Stimulated activated CD4-positive, alpha-beta T cell treated with anti-CD3 and anti-CD28 coated beads, Interleukin-4, amount 100 ng/mL, for 1 hour (primary cell): Measurements from ENCODE around the gene SPPL3.
"Not testable (repeated sequence)": the region's sequence is repeated elsewhere in the genome, so short reads cannot be mapped to it uniquely, and the experiment has no call there.

Experiments
- DNase-seq: peaks from one replicate; pipeline ENCODE4 v3.0.0-alpha.2; 2020

The SPPL3 gene

GRCh38 chr12:120839503-120839902 lies 64.7 kb downstream of the SPPL3 start:
- DNase-seq, result no peak

GRCh38 chr12:120838629-120839383 lies 65.4 kb downstream of the SPPL3 start:
- not testable (repeated sequence) for DNase-seq

GRCh38 chr12:120836114-120836684 lies 68.0 kb downstream of the SPPL3 start:
- DNase-seq, result no peak

- no peak for DNase-seq
Observed at GRCh38 chr12:120835657-120836056, 68.5 kb downstream of the SPPL3 start.

GRCh38 chr12:120835304-120835612 lies 68.9 kb downstream of the SPPL3 start:
- no peak for DNase-seq

- no peak for DNase-seq
Observed at GRCh38 chr12:120834489-120835303, 69.5 kb downstream of the SPPL3 start.

- DNase-seq, result no peak
Observed at GRCh38 chr12:120833849-120834248, 70.3 kb downstream of the SPPL3 start.

GRCh38 chr12:120832737-120833136 lies 71.4 kb downstream of the SPPL3 start:
- DNase-seq, result no peak

- no peak for DNase-seq
Observed at GRCh38 chr12:120831648-120832267, 72.4 kb downstream of the SPPL3 start.

- no peak for DNase-seq
Observed at GRCh38 chr12:120830966-120831365, 73.2 kb downstream of the SPPL3 start.

GRCh38 chr12:120830052-120830940 lies 73.9 kb downstream of the SPPL3 start:
- no peak for DNase-seq

GRCh38 chr12:120826335-120826734 lies 77.8 kb downstream of the SPPL3 start:
- DNase-seq, result no peak

- DNase-seq, result no peak
Observed at GRCh38 chr12:120825337-120825736, 78.8 kb downstream of the SPPL3 start.

- no peak for DNase-seq
Observed at GRCh38 chr12:120822832-120823503, 81.2 kb downstream of the SPPL3 start.

GRCh38 chr12:120821878-120822277 lies 82.3 kb downstream of the SPPL3 start:
- DNase-seq, result no peak

- DNase-seq, result peak; percentile 50
Observed at GRCh38 chr12:120820884-120821510, 83.2 kb downstream of the SPPL3 start.

GRCh38 chr12:120818416-120818815 lies 85.7 kb downstream of the SPPL3 start:
- DNase-seq, result no peak

- DNase-seq, result no peak
Observed at GRCh38 chr12:120817559-120818330, 86.4 kb downstream of the SPPL3 start.

GRCh38 chr12:120816363-120816762 lies 87.8 kb downstream of the SPPL3 start:
- DNase-seq, result no peak

GRCh38 chr12:120814903-120815429 lies 89.2 kb downstream of the SPPL3 start:
- DNase-seq, result no peak
